Esophagus muscularis mucosa (tissue), 4 donors: ENCODE measurements around the gene PFN1.
A peak's percentile ranks its signal among the peaks of the same experiment; 100 is the strongest.

Experiments used
- EP300 ChIP-seq: sonication (generic); formaldehyde crosslinking; IDR thresholded peaks from one replicate; pipeline ENCODE4 v1.6.1; 2017; ENCODE audit warnings: antibody characterized with exemption
- POLR2A ChIP-seq: fragments of 450-650 bp; IDR thresholded peaks from one replicate; pipeline ENCODE4 v1.6.1; 2017; ENCODE audit warnings: antibody characterized with exemption, moderate library complexity, mild to moderate bottlenecking, low read depth
- POLR2AphosphoS5 ChIP-seq, 2 donors: sonication (generic); formaldehyde crosslinking; IDR thresholded peaks; one replicate each; pipeline ENCODE4 v1.6.1; 2017; ENCODE audit warnings: antibody characterized with exemption in 2 of 2
- TF ChIP-seq, protein P1 (sequence below), 3 experiments: fragments of 200-600 bp in 2 of 3; fragments of 450-650 bp in 1 of 3; sonication (generic) in 2 of 3; IDR thresholded peaks; one replicate each; pipeline ENCODE4 v1.5.1; 2017 to 2019; ENCODE audit warnings: antibody characterized with exemption in 3 of 3, mild to moderate bottlenecking in 2 of 3, moderate library complexity in 1 of 3

DNA sequence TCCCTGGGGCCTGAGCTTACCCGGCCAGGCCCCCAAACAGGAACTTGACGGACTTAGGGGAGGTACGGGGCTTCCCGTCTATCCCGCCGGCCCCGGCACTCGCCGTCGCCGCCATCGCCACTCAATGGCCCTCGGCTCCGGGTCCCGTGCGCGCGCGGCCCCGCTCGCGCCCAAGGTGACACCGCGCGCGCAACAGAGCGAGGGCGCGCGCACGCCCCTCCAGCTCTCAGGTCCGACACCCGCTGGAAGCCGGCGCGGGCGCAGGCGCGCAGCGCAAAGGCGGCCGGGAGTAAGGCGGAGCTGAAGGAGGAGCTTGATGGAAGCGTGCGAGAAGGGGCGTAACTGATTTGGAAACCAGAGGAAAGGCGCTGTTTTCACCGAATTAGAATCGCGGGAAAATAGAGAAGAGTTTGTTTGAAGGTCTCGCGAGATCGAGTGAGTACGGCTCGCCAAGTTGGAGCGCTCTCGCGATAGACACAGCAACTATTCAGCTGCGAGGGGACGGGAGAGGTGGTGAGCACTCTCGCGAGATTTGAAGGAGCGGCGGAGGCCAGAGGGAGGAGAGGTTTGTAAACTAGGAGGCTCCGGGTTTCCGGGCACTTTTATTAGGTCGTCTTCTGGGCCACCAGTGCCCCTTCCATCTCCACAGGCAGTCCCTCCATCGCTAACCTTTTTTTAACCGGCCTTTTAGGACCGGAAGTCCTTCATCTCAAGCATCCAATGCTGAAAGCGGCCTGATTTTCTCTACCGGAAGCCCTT is 8.4 kb downstream of the PFN1 start, which contains the start of the genes RNF167 and SLC25A11:
- TF ChIP-seq, protein P1, sequence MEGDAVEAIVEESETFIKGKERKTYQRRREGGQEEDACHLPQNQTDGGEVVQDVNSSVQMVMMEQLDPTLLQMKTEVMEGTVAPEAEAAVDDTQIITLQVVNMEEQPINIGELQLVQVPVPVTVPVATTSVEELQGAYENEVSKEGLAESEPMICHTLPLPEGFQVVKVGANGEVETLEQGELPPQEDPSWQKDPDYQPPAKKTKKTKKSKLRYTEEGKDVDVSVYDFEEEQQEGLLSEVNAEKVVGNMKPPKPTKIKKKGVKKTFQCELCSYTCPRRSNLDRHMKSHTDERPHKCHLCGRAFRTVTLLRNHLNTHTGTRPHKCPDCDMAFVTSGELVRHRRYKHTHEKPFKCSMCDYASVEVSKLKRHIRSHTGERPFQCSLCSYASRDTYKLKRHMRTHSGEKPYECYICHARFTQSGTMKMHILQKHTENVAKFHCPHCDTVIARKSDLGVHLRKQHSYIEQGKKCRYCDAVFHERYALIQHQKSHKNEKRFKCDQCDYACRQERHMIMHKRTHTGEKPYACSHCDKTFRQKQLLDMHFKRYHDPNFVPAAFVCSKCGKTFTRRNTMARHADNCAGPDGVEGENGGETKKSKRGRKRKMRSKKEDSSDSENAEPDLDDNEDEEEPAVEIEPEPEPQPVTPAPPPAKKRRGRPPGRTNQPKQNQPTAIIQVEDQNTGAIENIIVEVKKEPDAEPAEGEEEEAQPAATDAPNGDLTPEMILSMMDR (IDR thresholded peaks at IDR 0.05): peak in 1 of 3 experiments; percentile 33
- TF ChIP-seq POLR2AphosphoS5 (IDR thresholded peaks at IDR 0.05): peak; percentile 73 to 93
- TF ChIP-seq POLR2A: peak; percentile 56
- no peak for TF ChIP-seq EP300
